DOHH2 (cell line): ENCODE results near the gene MIX23.

ENCODE experiments used
- CTCF ChIP-seq: fragments of 200-600 bp; sonication (generic); IDR thresholded peaks from one replicate; pipeline ENCODE4 v1.5.1; 2014; ENCODE audit warnings: antibody characterized with exemption, mild to moderate bottlenecking, low read depth, low read length; ENCODE audit not compliant: poor library complexity, severe bottlenecking
- EZH2phosphoT487 ChIP-seq: fragments of 200-600 bp; sonication (generic); IDR thresholded peaks from 2 replicates; pipeline ENCODE4 v1.6.1; 2017; ENCODE audit warnings: borderline replicate concordance, mild to moderate bottlenecking, antibody characterized with exemption, low read length, moderate library complexity, mixed read lengths

- TF ChIP-seq CTCF = no peak
- no peak for TF ChIP-seq EZH2phosphoT487
Measured at GRCh38 chr3:122353215-122353614, 29.8 kb downstream of the MIX23 start.
